Stimulated activated CD4-positive, alpha-beta T cell treated with anti-CD3 and anti-CD28 coated beads, Interleukin-2, amount 100 ng/mL, for 24 hours (primary cell): ENCODE results near the gene PRR13.
"Not testable (repeated sequence)": the region's sequence is repeated elsewhere in the genome, so short reads cannot be mapped to it uniquely, and the experiment has no call there.

Source experiments
- DNase-seq, 2 donors: peaks; one replicate each; pipeline ENCODE4 v3.0.0-alpha.2; 2020

PRR13 gene

GRCh38 chr12:53474077-53474476 is 32.5 kb downstream of the PRR13 start:
- no peak for DNase-seq

DNA sequence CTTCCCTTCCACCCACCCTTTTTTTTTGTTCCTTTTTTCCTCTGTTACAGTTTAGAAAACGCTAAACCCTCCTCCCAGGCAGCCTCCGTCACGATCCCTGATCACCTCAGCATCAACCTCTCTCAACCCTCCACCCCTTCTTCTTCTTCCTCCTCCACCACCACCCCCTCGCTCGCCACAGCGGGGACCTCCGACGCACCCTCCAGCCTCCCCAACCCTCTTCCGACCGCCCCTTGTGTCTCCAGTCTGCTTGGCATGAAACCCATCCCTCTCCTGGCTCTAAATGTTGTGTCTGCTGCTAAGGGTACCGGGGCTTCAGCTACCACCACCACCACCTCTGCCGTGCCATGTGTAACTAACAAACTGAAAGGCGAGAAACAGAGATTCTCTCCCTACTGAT is 33.3 kb downstream of the PRR13 start:
- DNase-seq = no peak

GRCh38 chr12:53476769-53477209 is 35.3 kb downstream of the PRR13 start:
- DNase-seq = no peak

DNA sequence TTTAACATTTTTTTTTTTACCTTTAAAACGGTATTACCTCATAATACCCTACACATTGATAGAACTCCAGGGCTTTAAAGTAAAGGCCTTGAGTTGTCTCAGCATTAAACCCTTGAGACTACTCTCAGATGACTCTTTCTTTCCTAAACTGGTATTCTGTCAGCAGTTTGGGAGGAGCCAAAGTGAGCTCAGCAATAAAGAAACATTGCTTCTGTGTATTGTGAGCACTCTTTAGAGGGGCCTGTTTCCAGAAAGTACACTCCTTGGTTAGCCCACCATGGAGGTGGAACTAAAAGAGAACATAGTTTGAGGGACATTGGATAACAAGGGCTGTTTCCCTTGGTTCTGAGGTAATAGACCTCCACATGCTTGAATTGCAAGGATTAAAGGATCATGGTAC is 37.3 kb downstream of the PRR13 start:
- DNase-seq = no peak

- no peak for DNase-seq
Measured at GRCh38 chr12:53479331-53479730, 37.8 kb downstream of the PRR13 start.

- DNase-seq = no peak
Measured at GRCh38 chr12:53480491-53481442, 39.2 kb downstream of the PRR13 start.

DNA sequence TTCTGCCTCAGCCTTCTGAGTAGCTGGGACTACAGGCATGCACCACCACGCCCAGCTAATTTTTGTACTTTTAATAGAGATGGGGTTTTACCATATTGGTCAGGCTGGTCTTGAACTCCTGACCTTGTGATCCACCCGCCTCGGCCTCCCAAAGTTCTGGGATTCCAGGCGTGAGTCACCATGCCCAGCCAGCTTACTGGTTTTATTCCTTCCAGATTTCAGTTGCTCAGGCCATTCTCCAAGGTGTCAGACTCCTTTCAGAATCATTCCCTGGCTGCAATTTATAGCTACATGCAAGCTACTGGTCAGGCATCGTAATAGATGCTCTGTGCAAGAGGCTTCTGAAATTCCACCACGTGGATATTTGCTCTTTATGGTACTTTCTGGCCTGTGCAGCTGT is 39.9 kb downstream of the PRR13 start:
- not testable (repeated sequence) for DNase-seq

DNA sequence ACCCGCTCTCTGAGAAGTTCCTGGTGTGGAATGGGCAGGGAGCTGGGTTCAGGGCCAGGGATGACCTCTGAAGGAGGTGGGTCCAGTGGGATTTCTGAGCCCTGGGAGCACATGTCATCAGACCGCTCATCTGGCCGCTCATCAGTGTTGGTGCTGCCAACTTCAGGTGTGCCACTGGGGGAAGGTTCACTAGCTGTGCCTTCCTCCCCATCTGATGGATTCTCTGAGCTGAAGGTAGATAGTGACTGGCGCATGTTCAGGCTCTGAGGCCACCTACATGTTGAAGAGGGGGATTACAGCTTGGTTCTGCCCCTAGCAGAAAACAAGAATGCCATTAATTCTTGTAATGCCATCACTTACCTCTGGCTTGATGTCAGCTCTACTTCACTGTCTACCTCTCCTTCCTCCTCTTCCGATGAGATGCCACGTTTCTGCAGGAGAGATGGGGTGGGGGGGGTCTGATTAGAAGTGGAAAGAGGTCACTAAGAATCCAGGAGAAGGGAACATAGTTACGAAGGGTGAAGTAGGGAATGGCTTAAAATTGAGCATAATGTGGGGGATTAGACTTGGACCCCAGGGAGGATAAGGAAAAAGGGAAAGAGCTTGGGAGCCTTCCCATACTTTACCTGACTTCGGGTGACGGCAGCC is 40.5 kb downstream of the PRR13 start:
- DNase-seq = no peak

DNA sequence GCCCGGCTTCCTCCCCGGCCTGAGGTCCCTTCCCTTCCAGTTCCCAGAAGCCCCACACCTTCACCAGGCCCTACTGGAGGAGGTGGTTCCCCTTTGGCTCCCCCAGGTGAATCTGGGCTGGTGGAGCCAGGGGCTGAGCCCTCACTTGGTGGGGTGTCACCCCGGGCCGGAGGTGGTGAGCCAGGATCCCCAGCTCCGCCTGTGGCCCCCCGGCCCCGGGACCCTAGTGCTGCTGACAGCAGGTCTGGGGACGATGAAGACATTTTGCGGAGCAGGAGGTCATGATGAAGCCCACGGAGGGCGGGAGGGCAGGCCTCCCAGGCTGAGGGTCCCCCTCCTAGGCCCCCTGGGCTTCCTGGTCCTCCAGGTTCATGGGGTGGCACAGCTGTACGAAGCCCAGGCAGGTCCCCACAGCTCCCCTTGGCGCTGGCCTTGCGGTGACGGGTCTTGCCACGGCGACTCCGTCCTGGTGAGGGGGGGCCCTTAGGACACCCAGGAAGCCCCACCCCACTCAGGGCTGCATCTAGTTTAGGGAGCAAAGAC is 41.2 kb downstream of the PRR13 start:
- DNase-seq = no peak

GRCh38 chr12:53483225-53483978 is 41.9 kb downstream of the PRR13 start:
- peak in 1 of 2 donors; percentile 27 for DNase-seq

DNA sequence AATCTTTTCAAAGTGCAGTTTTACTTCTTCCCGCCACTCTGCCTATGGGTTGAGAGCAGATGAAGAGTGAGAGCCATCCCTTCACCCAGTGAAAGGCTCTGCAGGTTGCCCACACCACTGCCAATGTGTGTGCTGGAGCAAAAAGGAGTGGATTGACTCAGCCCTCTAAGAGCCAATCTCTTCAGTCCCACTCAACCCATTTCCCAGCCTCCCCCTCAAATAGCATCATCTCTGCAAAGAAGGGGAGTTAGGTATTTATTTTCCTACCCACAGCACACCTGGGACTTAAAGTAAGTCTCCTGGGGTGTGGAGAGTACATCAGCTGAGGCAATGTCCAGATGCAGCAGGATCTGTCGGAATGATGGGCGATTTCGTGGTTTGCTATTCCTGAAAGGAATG is 42.4 kb downstream of the PRR13 start:
- DNase-seq = no peak

- no peak for DNase-seq
Measured at GRCh38 chr12:53484686-53485575, 43.4 kb downstream of the PRR13 start.

DNA sequence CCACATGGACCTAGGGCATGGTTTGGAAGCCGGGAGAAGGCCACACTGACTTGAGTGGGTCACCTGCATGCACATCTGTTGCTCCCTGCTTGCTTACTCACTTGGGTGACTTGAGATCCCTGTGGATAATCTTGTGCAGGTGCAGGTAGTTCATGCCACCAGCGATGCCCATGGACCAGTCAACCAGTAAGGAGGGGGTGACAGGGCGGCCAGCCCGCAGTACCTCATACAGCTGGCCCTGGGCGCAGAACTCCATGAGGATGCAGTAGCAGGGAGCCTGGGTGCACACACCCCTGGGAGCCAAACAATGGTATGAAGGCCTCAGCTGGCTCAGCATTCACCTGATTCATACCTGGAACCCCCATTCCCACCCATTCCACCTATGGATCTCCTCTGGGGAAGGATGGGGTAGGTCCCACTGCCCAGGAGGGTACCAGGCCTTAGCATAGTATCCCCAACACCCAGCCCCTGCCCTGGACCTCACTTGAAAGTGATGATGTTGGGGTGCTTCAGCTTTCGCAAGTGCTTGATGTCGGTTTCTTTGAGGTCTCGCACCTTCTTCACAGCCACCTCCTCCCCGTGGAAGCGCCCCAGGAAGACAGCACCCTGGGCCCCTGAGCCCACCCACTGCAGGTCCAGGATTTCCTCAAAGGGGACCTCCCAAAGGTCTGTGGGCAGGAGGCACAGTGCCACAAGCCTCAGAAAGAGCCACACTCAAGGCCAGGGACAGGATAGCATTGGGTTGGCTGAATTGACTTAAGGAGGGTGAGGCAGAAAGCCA is 44.6 kb downstream of the PRR13 start:
- no peak for DNase-seq

DNA sequence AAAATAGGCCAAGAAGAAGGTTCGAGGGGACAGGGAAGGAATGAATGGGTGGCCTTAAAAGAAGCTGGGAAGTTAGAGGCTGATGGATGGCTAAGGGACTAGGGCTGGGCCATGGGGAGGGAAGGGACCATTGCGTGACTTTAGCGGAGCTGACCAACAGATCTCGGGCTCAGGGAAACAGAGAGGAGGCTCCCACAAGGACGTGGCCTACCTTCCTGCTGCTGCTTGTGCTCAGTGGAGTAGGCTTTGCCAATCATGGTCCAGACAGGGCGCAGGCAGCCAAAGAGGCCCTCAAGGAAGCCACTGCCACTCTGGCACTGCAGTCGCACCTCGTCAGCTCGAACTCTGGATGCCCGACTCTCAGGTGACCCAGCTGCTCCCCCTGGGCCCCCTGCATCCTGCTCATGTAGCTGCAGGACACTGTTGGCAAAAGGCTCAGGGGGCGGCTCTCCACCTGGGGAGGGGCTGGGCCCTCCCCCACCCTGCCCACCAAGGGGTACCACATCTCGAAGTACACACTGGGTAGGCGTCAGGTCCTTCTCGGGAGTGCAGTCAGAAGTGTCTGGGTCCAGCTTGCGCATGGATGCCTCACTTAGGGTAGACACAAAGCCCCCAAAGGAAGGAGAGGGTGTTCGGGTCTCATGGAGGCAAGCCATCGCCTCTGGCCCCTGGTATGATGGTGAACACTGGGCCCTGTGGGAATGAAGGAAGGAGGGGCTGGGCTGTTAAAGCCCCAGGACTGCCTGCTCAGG is 45.4 kb downstream of the PRR13 start:
- no peak for DNase-seq

GRCh38 chr12:53489242-53489864 is 47.8 kb downstream of the PRR13 start:
- DNase-seq = no peak

DNA sequence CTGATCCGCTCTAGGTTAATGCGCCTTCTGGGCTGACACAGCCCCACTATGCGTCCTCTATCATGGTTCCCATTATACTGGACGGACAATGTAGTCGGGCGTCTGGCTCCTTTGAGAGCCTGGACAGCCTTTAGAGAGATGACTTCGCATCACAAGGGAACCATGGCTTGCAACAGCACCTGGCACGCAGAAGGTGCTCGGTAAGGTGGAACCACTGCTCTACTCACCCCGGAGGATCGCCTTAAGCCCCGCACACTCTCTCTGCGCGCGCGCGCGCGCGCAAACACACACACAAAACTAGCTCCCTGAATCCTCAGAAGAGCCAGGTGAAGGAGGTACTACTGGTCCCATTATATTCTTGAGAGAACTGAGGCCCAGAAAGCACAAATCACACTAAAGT is 50.7 kb downstream of the PRR13 start:
- DNase-seq = no peak

GRCh38 chr12:53492830-53493609 is 51.5 kb downstream of the PRR13 start:
- DNase-seq = peak; percentile 89 to 90

- DNase-seq = no peak
Measured at GRCh38 chr12:53493610-53494391, 52.3 kb downstream of the PRR13 start.
